ENCODE measurements around the gene CASQ2.
"Not testable (repeated sequence)": the region's sequence is repeated elsewhere in the genome, so short reads cannot be mapped to it uniquely, and the experiment has no call there.

The CASQ2 gene

GRCh38 chr1:115781851-115782250 lies 13.3 kb upstream of the CASQ2 start:
- no peaks in the 10 kb centered on the region for H3K9me3 ChIP-seq
- H3K27ac ChIP-seq: no peak overlapping the region
- no peak for TF ChIP-seq CTCF (IDR thresholded peaks at IDR 0.05)
- peaks cover 4% of the 10 kb centered on the region for H3K27me3 ChIP-seq
- H3K36me3 ChIP-seq: no peaks in the 10 kb centered on the region
- H3K4me1 ChIP-seq (ENCODE audit: control insufficient read depth in 1 of 2, insufficient read depth in 1 of 2, low read depth in 1 of 2, low read length in 1 of 2): no peaks in the 10 kb centered on the region
- H3K4me3 ChIP-seq (ENCODE audit: low read depth in 1 of 2, low read length in 1 of 2): no peak overlapping the region

- Histone ChIP-seq H3K36me3 (no peaks in the 10 kb centered on the region), H3K27me3 (peaks cover 4% of the 10 kb centered on the region), H3K9me3 (no peaks in the 10 kb centered on the region), H3K4me3 (ENCODE audit: low read depth in 1 of 2, low read length in 1 of 2) (no peak overlapping the region), H3K27ac (no peak overlapping the region), H3K4me1 (ENCODE audit: control insufficient read depth in 1 of 2, insufficient read depth in 1 of 2, low read depth in 1 of 2, low read length in 1 of 2) (no peaks in the 10 kb centered on the region)
- TF ChIP-seq CTCF (IDR thresholded peaks at IDR 0.05): no peak
Observed at GRCh38 chr1:115781343-115781742, 12.8 kb upstream of the CASQ2 start.

- not testable (repeated sequence) for H3K4me1 ChIP-seq (ENCODE audit: control insufficient read depth in 1 of 2, insufficient read depth in 1 of 2, low read depth in 1 of 2, low read length in 1 of 2); H3K9me3 ChIP-seq; H3K27me3 ChIP-seq
Observed at GRCh38 chr1:115780655-115781054, 12.1 kb upstream of the CASQ2 start.

GRCh38 chr1:115779075-115779474 lies 10.6 kb upstream of the CASQ2 start:
- peaks cover 18% of the 10 kb centered on the region for H3K27me3 ChIP-seq
- not testable (repeated sequence) for H3K4me3 ChIP-seq (ENCODE audit: low read depth in 1 of 2, low read length in 1 of 2); H3K36me3 ChIP-seq; H3K27ac ChIP-seq; H3K4me1 ChIP-seq (ENCODE audit: control insufficient read depth in 1 of 2, insufficient read depth in 1 of 2, low read depth in 1 of 2, low read length in 1 of 2); H3K9me3 ChIP-seq

More at GRCh38 chr1:115780655-115781054, 12.1 kb upstream of the CASQ2 start:
- H3K27ac ChIP-seq; H3K36me3 ChIP-seq; H3K4me3 ChIP-seq (ENCODE audit: low read depth in 1 of 2, low read length in 1 of 2): not testable (repeated sequence)

- H3K9me3 ChIP-seq: no peaks in the 10 kb centered on the region
- no peak overlapping the region for H3K4me3 ChIP-seq (ENCODE audit: low read depth in 1 of 2, low read length in 1 of 2)
- peaks cover 23% of the 10 kb centered on the region for H3K27me3 ChIP-seq
- no peaks in the 10 kb centered on the region for H3K36me3 ChIP-seq
- H3K4me1 ChIP-seq (ENCODE audit: control insufficient read depth in 1 of 2, insufficient read depth in 1 of 2, low read depth in 1 of 2, low read length in 1 of 2): no peaks in the 10 kb centered on the region
- H3K27ac ChIP-seq: no peak overlapping the region
- no peak for TF ChIP-seq CTCF (IDR thresholded peaks at IDR 0.05)
Observed at GRCh38 chr1:115771847-115772457, 3.4 kb upstream of the CASQ2 start.

GRCh38 chr1:115771094-115771846 lies 2.8 kb upstream of the CASQ2 start:
- Histone ChIP-seq H3K27me3 (peaks cover 23% of the 10 kb centered on the region), H3K9me3 (no peaks in the 10 kb centered on the region), H3K36me3 (no peaks in the 10 kb centered on the region), H3K4me3 (ENCODE audit: low read depth in 1 of 2, low read length in 1 of 2) (no peak overlapping the region), H3K4me1 (ENCODE audit: control insufficient read depth in 1 of 2, insufficient read depth in 1 of 2, low read depth in 1 of 2, low read length in 1 of 2) (no peaks in the 10 kb centered on the region), H3K27ac (no peak overlapping the region)
- no peak for TF ChIP-seq CTCF (IDR thresholded peaks at IDR 0.05)
